HepG2 (cell line): ENCODE data around the gene PNMA8B. TPM values are rescaled to one million over a fixed set of nuclear protein-coding genes. Genes with fewer than 3 reads are reported as not detected.

Experiments
- ATAC-seq: fragments of 200-7000 bp; cut with Tn5 transposase; 3 replicates; pipeline ENCODE4 v1.9.1; 2020; ENCODE audit warnings: mild to moderate bottlenecking, moderate library complexity
- BruUV-seq: library from RNA; stranded (reverse); fragments of 400-500 nt; replicated peaks from 2 replicates; lab custom pipeline; 2021; lab: Mats Ljungman, UMichigan
- CTCF ChIA-PET: fragments of 300-600 bp; formaldehyde crosslinking; extraction: SDS; loops from one replicate; lab custom pipeline; 2021; ENCODE audit warnings: low total read pairs, inconsistent platforms, low intra/inter-chr PET ratio; lab: Yijun Ruan, JAX
- POLR2A ChIA-PET: fragments of 350-600 bp; sonication (Branson Sonifier 250); formaldehyde crosslinking; loops from one replicate; lab custom pipeline; 2020; ENCODE audit warnings: antibody characterized with exemption, inconsistent platforms; lab: Yijun Ruan, JAX
- DNase-seq: peaks from one replicate; pipeline ENCODE4 v3.0.0-alpha.2; 2015; ENCODE audit warnings: low spot score
- FAIRE-seq: peaks from 3 replicates; lab custom pipeline; 2011; peaks lifted over from hg19 to GRCh38; lab: Jason Lieb, UNC
- H2AFZ ChIP-seq: one replicate; pipeline ENCODE4 v1.6.1; 2011; ENCODE audit warnings: low read length, inconsistent platforms
- H3K27ac ChIP-seq: fragments of 300-600 bp; 3 replicates; pipeline ENCODE4 v1.8.0; 2011; ENCODE audit warnings: mixed run types, mild to moderate bottlenecking, mixed read lengths, low read length, inconsistent platforms; ENCODE audit not compliant: insufficient read depth; ENCODE audit errors: extremely low read length
- H3K27me3 ChIP-seq, 2 experiments: fragments of 200-600 bp in 1 of 2; 2 replicates in 1 of 2; 3 replicates in 1 of 2; pipeline versions ENCODE4 v1.6.0 to v1.8.0; 2011; ENCODE audit warnings: low read length in 2 of 2, mild to moderate bottlenecking in 2 of 2, moderate library complexity in 2 of 2, inconsistent platforms in 1 of 2; ENCODE audit not compliant: insufficient read depth in 2 of 2, control insufficient read depth in 1 of 2
- H3K36me3 ChIP-seq, 2 experiments: fragments of 200-600 bp in 1 of 2; replicated peaks in 1 of 2; 2 replicates in 1 of 2; 3 replicates in 1 of 2; pipeline versions ENCODE4 v1.5.1 to v1.8.0; 2011; ENCODE audit warnings: low read length in 2 of 2, inconsistent platforms in 1 of 2; ENCODE audit not compliant: insufficient read depth in 2 of 2, control insufficient read depth in 1 of 2
- H3K4me1 ChIP-seq: 2 replicates; pipeline ENCODE4 v1.5.1; 2012; ENCODE audit warnings: low read length, inconsistent platforms; ENCODE audit not compliant: insufficient read depth
- H3K4me2 ChIP-seq: 2 replicates; pipeline ENCODE4 v1.6.0; 2011; ENCODE audit warnings: low read depth, low read length, inconsistent platforms
- H3K4me3 ChIP-seq, 3 experiments: fragments of 200-600 bp in 1 of 3; sonication (generic), shearing (Covaris generic) in 1 of 3; replicated peaks in 1 of 3; 2 replicates each; pipeline ENCODE4 v1.5.1; 2011 to 2016; ENCODE audit warnings: low read length in 3 of 3, inconsistent platforms in 2 of 3, low read depth in 2 of 3, mild to moderate bottlenecking in 2 of 3, control low read depth in 1 of 3, mixed read lengths in 1 of 3; ENCODE audit not compliant: insufficient read depth in 1 of 3
- H3K79me2 ChIP-seq: one replicate; pipeline ENCODE4 v1.6.1; 2011; ENCODE audit warnings: low read length, inconsistent platforms; ENCODE audit not compliant: insufficient read depth
- H3K9ac ChIP-seq: 2 replicates; pipeline ENCODE4 v1.6.0; 2011; ENCODE audit warnings: mild to moderate bottlenecking, low read depth, low read length, inconsistent platforms; ENCODE audit not compliant: insufficient read depth
- H3K9me3 ChIP-seq: 2 replicates; pipeline ENCODE4 v1.5.1; 2012; ENCODE audit warnings: mild to moderate bottlenecking, low read length
- H4K20me1 ChIP-seq: 2 replicates; pipeline ENCODE4 v1.6.0; 2011; ENCODE audit warnings: inconsistent platforms, mild to moderate bottlenecking, low read length, moderate library complexity; ENCODE audit not compliant: insufficient read depth
- BRCA1 ChIP-seq: sonication (generic); formaldehyde crosslinking; IDR thresholded peaks from 2 replicates; pipeline ENCODE4 v1.4.0; 2020; ENCODE audit warnings: missing genetic modification reagents
- GABPB1 ChIP-seq: IDR thresholded peaks from 2 replicates; pipeline ENCODE4 v1.6.1; 2016; ENCODE audit warnings: mild to moderate bottlenecking, missing genetic modification reagents, moderate library complexity, missing compliant biosample characterization
- JUN ChIP-seq: sonication (generic); formaldehyde crosslinking; IDR thresholded peaks from 2 replicates; pipeline ENCODE4 v1.4.0; 2020; ENCODE audit warnings: mild to moderate bottlenecking, missing genetic modification reagents
- MZF1 ChIP-seq: sonication (generic); formaldehyde crosslinking; IDR thresholded peaks from 2 replicates; pipeline ENCODE4 v1.8.1; 2023; ENCODE audit warnings: mild to moderate bottlenecking, missing genetic modification reagents, borderline replicate concordance
- SP140L ChIP-seq: sonication (generic); formaldehyde crosslinking; IDR thresholded peaks from 2 replicates; pipeline ENCODE4 v1.4.0; 2020; ENCODE audit warnings: missing genetic modification reagents, borderline replicate concordance
- ZNF3 ChIP-seq: IDR thresholded peaks from 2 replicates; pipeline ENCODE4 v1.7.0; 2017; ENCODE audit warnings: inconsistent platforms
- ZNF839 ChIP-seq: sonication (generic); formaldehyde crosslinking; IDR thresholded peaks from 2 replicates; pipeline ENCODE4 v1.4.0; 2020; ENCODE audit warnings: missing genetic modification reagents, mild to moderate bottlenecking, borderline replicate concordance
- WGBS: methylation state at CpG from one replicate; pipeline ENCODE4 v1.1.6; 2017; ENCODE audit warnings: low lambda C conversion rate; 5-methylcytosine and 5-hydroxymethylcytosine counted together
- in situ Hi-C: cut with HindIII; loops from 2 replicates; pipeline ENCODE4 v1.10.0; 2017; ENCODE audit warnings: low pct_unique_long_range_greater_than_20kb; ENCODE audit not compliant: extremely low pct_ligation_motif_present
- intact Hi-C: fragments of 100-400 bp; cut with micrococcal nuclease; formaldehyde crosslinking; loops from one replicate; pipeline ENCODE4 v1.10.0; 2022; ENCODE audit not compliant: unreplicated experiment
- polyA plus RNA-seq, 8 experiments: library from polyadenylated mRNA; depleted of rRNA in 3 of 8; stranded (reverse) in 7 of 8; unstranded in 1 of 8; fragments of >200 nt; fragmentation: Illumina TruSeq in 4 of 8; extraction: Trizol in 4 of 8; gene quantifications; 2 replicates each; pipeline versions ENCODE4 v1.2.1 to v1.2.3, GENCODE V29; 2011 to 2016; ENCODE audit warnings: low read depth in 4 of 8, missing spikeins in 1 of 8, mixed read lengths in 1 of 8; ENCODE audit not compliant: insufficient read depth in 1 of 8
- total RNA-seq, 5 experiments: library from RNA; depleted of rRNA; stranded (reverse); fragments of >200 nt; fragmentation: Illumina TruSeq; extraction: Trizol; gene quantifications; 2 replicates each; pipeline ENCODE4 v1.2.3, GENCODE V29; 2016; ENCODE audit warnings: low read depth in 1 of 5
- TF ChIP-seq, protein P1 (sequence below): sonication (generic); formaldehyde crosslinking; IDR thresholded peaks from 2 replicates; pipeline ENCODE4 v1.4.0; 2020; ENCODE audit warnings: mild to moderate bottlenecking, missing genetic modification reagents
- TF ChIP-seq, protein P2 (sequence below): sonication (generic); formaldehyde crosslinking; IDR thresholded peaks from 2 replicates; pipeline ENCODE4 v1.4.0; 2020; ENCODE audit warnings: missing genetic modification reagents, borderline replicate concordance
- TF ChIP-seq, protein P3 (sequence below): sonication (generic); formaldehyde crosslinking; conservative IDR thresholded peaks from 2 replicates; pipeline ENCODE4 v1.4.0; 2020; ENCODE audit warnings: missing genetic modification reagents

PNMA8B gene
- total and polyA plus RNA-seq, 2 of the 13 experiments (the other 11 are each of a cell fraction or from before 2014, with no cell fraction given) = not detected

- TF ChIP-seq BRCA1 (CRISPR knock-in tag) = no peak
- TF ChIP-seq SP140L = no peak
- TF ChIP-seq GABPB1 (CRISPR knock-in tag) = no peak
- no peak for TF ChIP-seq ZNF3
Observed at GRCh38 chr19:46448601-46449000, 47.1 kb downstream of the PNMA8B start (continued).

DNA sequence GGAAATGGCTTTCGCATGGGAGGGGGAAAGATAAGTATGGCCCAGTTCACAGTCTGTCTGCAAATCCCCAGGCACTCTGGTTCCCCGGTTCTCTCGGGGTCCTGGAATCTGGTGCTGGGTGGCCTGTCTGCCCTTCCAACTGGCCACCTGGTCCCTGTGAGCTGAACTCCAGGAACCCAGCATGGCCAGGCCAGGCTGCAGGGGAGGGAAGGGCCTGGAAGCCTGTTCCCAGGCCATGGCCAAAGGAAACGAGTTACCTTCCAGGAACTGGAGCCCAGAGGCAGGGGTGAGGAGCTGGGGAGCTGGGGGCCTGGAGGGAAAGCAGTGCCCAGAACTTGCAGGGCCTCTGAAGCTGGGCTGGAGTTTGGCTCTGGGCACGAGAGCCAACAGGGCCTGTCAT, 47.8 kb downstream of the PNMA8B start:
- ATAC-seq (no peak), FAIRE-seq (no peak)
- intact Hi-C loops (no loop called here), in situ Hi-C loops (no loop called here)
- H3K79me2 ChIP-seq = no peaks in the 10 kb centered on the region
- H3K9ac ChIP-seq = no peak overlapping the region
- ChIA-PET POLR2A (no interaction called here), CTCF (no interaction called here)
- no peak overlapping the region for H3K4me3 ChIP-seq
- no peaks in the 10 kb centered on the region for H3K4me1 ChIP-seq
- H3K36me3 ChIP-seq = no peaks in the 10 kb centered on the region
- no peaks in the 10 kb centered on the region for H4K20me1 ChIP-seq
- no peak overlapping the region for H3K27ac ChIP-seq
- 50% methylated on average over 2 of the region's 5 CpGs for WGBS
- no peaks in the 10 kb centered on the region for H3K27me3 ChIP-seq
- H3K4me2 ChIP-seq = no peak overlapping the region
- BruUV-seq = no TSS peak
- H3K9me3 ChIP-seq = no peaks in the 10 kb centered on the region
- no peak overlapping the region for H2AFZ ChIP-seq
- TF ChIP-seq, protein P1, sequence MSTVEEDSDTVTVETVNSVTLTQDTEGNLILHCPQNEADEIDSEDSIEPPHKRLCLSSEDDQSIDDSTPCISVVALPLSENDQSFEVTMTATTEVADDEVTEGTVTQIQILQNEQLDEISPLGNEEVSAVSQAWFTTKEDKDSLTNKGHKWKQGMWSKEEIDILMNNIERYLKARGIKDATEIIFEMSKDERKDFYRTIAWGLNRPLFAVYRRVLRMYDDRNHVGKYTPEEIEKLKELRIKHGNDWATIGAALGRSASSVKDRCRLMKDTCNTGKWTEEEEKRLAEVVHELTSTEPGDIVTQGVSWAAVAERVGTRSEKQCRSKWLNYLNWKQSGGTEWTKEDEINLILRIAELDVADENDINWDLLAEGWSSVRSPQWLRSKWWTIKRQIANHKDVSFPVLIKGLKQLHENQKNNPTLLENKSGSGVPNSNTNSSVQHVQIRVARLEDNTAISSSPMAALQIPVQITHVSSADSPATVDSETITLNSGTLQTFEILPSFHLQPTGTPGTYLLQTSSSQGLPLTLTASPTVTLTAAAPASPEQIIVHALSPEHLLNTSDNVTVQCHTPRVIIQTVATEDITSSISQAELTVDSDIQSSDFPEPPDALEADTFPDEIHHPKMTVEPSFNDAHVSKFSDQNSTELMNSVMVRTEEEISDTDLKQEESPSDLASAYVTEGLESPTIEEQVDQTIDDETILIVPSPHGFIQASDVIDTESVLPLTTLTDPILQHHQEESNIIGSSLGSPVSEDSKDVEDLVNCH (CRISPR knock-in tag) = no peak
- TF ChIP-seq, protein P2, sequence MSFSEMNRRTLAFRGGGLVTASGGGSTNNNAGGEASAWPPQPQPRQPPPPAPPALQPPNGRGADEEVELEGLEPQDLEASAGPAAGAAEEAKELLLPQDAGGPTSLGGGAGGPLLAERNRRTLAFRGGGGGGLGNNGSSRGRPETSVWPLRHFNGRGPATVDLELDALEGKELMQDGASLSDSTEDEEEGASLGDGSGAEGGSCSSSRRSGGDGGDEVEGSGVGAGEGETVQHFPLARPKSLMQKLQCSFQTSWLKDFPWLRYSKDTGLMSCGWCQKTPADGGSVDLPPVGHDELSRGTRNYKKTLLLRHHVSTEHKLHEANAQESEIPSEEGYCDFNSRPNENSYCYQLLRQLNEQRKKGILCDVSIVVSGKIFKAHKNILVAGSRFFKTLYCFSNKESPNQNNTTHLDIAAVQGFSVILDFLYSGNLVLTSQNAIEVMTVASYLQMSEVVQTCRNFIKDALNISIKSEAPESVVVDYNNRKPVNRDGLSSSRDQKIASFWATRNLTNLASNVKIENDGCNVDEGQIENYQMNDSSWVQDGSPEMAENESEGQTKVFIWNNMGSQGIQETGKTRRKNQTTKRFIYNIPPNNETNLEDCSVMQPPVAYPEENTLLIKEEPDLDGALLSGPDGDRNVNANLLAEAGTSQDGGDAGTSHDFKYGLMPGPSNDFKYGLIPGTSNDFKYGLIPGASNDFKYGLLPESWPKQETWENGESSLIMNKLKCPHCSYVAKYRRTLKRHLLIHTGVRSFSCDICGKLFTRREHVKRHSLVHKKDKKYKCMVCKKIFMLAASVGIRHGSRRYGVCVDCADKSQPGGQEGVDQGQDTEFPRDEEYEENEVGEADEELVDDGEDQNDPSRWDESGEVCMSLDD = no peak
- TF ChIP-seq ZNF839 (CRISPR knock-in tag) (no peak), JUN (CRISPR knock-in tag) (no peak), MZF1 (no peak)
- TF ChIP-seq, protein P3, sequence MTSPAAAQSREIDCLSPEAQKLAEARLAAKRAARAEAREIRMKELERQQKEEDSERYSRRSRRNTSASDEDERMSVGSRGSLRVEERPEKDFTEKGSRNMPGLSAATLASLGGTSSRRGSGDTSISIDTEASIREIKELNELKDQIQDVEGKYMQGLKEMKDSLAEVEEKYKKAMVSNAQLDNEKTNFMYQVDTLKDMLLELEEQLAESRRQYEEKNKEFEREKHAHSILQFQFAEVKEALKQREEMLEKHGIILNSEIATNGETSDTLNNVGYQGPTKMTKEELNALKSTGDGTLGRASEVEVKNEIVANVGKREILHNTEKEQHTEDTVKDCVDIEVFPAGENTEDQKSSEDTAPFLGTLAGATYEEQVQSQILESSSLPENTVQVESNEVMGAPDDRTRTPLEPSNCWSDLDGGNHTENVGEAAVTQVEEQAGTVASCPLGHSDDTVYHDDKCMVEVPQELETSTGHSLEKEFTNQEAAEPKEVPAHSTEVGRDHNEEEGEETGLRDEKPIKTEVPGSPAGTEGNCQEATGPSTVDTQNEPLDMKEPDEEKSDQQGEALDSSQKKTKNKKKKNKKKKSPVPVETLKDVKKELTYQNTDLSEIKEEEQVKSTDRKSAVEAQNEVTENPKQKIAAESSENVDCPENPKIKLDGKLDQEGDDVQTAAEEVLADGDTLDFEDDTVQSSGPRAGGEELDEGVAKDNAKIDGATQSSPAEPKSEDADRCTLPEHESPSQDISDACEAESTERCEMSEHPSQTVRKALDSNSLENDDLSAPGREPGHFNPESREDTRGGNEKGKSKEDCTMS = no peak
- TF ChIP-seq, all 625 proteins: peak for 0
- no peak for DNase-seq
